ENCODE results near the gene CCDC184. TPM values are rescaled to one million over a fixed set of nuclear protein-coding genes. Genes with fewer than 3 reads are reported as not detected.
"Not testable (repeated sequence)": the region's sequence is repeated elsewhere in the genome, so short reads cannot be mapped to it uniquely, and the experiment has no call there.

The CCDC184 gene
- total RNA-seq, 1 experiment from 2014 or later = 0.13 TPM

DNA sequence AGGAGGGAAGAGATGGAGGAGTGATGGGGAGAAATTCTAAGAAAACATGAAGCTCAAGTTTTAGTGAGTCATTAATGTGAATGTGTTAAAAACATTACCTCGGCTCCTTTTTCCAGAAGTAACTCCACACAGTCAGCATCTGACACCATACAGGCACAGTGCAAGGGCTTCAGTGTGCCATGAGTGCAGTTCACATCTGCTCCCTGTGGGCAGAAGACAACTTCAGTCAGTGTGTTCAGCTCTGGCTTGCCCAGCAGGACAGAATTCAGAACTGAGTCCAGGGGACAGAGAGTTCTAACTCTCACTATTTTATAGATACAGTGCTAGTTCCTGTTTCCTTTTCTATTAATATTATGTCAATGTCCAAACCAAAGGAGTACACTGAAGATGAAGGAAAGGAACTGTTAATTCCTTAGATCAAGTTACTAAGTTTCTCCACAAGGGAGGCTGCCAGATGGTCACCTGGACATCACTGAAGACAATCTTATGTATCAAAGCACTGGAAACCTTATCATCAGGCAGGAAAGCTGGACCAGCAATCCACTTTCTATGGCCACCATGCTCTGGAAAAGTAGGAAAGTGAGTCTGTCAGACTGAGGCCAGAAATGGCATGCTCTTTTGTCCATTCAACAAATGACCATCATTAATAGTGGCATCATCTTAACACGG, 32.2 kb upstream of the CCDC184 start:
- Histone ChIP-seq H3K4me2 (ENCODE audit: insufficient read depth, insufficient read length, low read length) (no peak overlapping the region), H4K5ac (ENCODE audit: insufficient read length, low read depth, low read length) (no peak overlapping the region), H2AFZ (ENCODE audit: low read length) (no peak overlapping the region), H3K56ac (ENCODE audit: insufficient read length, low read depth, low read length) (no peak overlapping the region), H2BK20ac (ENCODE audit: low read depth, low read length, poor library complexity, severe bottlenecking) (no peak overlapping the region), H4K91ac (ENCODE audit: insufficient read length, low read depth, low read length) (no peak overlapping the region), H2BK120ac (ENCODE audit: low read depth, low read length, poor library complexity, severe bottlenecking) (no peak overlapping the region), H3T11ph (ENCODE audit: low read length) (no peak overlapping the region), H3K9me3 (ENCODE audit: control insufficient read depth, low read depth, low read length) (no peaks in the 10 kb centered on the region), H4K8ac (replicated peaks; ENCODE audit: insufficient read length, low read depth, low read length) (no peak overlapping the region), H3K18ac (ENCODE audit: insufficient read length, low read depth, low read length) (no peak overlapping the region), H2BK12ac (ENCODE audit: insufficient read length, low read depth, low read length) (no peak overlapping the region), H3K27me3 (ENCODE audit: insufficient read depth, low read length) (no peaks in the 10 kb centered on the region), H3K14ac (ENCODE audit: insufficient read depth, low read length) (no peak overlapping the region), H3K79me2 (ENCODE audit: insufficient read depth, low read length) (no peaks in the 10 kb centered on the region), H2BK15ac (ENCODE audit: low read depth, low read length) (no peak overlapping the region), H3K23me2 (ENCODE audit: insufficient read length, low read depth, low read length, poor library complexity, severe bottlenecking) (no peaks in the 10 kb centered on the region), H2BK5ac (ENCODE audit: insufficient read length, low read length) (no peak overlapping the region), H3K9ac (ENCODE audit: extremely low read depth, insufficient read length, low read length) (no peak overlapping the region), H2AK5ac (ENCODE audit: insufficient read length, low read length) (no peak overlapping the region), H3K27ac (ENCODE audit: insufficient read length, low read depth, low read length) (no peak overlapping the region), H3K23ac (ENCODE audit: insufficient read length, low read depth, low read length) (no peak overlapping the region), H3K4ac (ENCODE audit: low read depth, low read length) (no peak overlapping the region), H4K20me1 (ENCODE audit: control insufficient read depth, insufficient read depth, insufficient read length) (no peaks in the 10 kb centered on the region), H3K4me1 (ENCODE audit: insufficient read depth, low read length) (no peaks in the 10 kb centered on the region), H3K79me1 (ENCODE audit: insufficient read depth, low read depth, low read length, poor library complexity, severe bottlenecking) (no peaks in the 10 kb centered on the region)
- DNase-seq = no peak
- Mint-ChIP-seq H3K4me3 (no peak overlapping the region), H3K9me3 (no peaks in the 10 kb centered on the region), H3K27me3 (ENCODE audit: low read depth) (no peaks in the 10 kb centered on the region), H3K4me1 (peaks cover 2 to 5% of the 10 kb centered on the region in 2 experiments; a peak in 1 of 4 replicates), H3K36me3 (ENCODE audit: insufficient read depth in 1 of 3, low read depth in 3 of 3) (peaks cover 7 to 23% (median 13%) of the 10 kb centered on the region in 3 experiments; a peak in 6 of 7 replicates), H3K27ac (no peak overlapping the region)
- TF ChIP-seq CTCF (conservative IDR thresholded peaks at IDR 0.05) = no peak
- WGBS (ENCODE audit: extremely low coverage, insufficient read length, low lambda C conversion rate) = no CpG with 5 or more reads among the region's 2 CpGs

DNA sequence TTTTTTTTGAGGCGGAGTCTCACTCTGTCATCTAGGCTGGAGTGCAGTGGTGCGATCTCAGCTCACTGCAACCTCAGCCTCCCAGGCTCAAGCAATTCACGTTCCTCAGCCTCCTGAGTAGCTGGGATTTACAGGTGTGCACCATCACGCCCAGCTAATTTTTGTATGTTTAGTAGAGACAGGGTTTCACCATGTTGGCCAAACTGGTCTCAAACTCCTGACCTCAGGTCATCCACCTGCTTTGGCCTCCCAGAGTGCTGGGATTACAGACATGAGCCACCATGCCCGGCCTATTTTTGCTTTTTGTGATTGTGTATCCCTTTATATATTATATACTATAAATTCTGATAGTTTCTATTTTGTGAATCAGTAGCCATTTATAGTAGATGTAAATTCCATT, 27.7 kb upstream of the CCDC184 start:
- H3K27me3 Mint-ChIP-seq (ENCODE audit: low read depth); H3K56ac ChIP-seq (ENCODE audit: insufficient read length, low read depth, low read length); DNase-seq; H4K91ac ChIP-seq (ENCODE audit: insufficient read length, low read depth, low read length); H3K79me1 ChIP-seq (ENCODE audit: insufficient read depth, low read depth, low read length, poor library complexity, severe bottlenecking); H3K27ac ChIP-seq (ENCODE audit: insufficient read length, low read depth, low read length); H3K4me1 ChIP-seq (ENCODE audit: insufficient read depth, low read length); H2AFZ ChIP-seq (ENCODE audit: low read length); H3K14ac ChIP-seq (ENCODE audit: insufficient read depth, low read length); H3K9me3 ChIP-seq (ENCODE audit: control insufficient read depth, low read depth, low read length); H2BK5ac ChIP-seq (ENCODE audit: insufficient read length, low read length); H3K23me2 ChIP-seq (ENCODE audit: insufficient read length, low read depth, low read length, poor library complexity, severe bottlenecking); H2BK15ac ChIP-seq (ENCODE audit: low read depth, low read length); H3K79me2 ChIP-seq (ENCODE audit: insufficient read depth, low read length); H4K20me1 ChIP-seq (ENCODE audit: control insufficient read depth, insufficient read depth, insufficient read length); H3K18ac ChIP-seq (ENCODE audit: insufficient read length, low read depth, low read length); H4K8ac ChIP-seq (replicated peaks; ENCODE audit: insufficient read length, low read depth, low read length); H3K4me3 Mint-ChIP-seq; H3K27me3 ChIP-seq (ENCODE audit: insufficient read depth, low read length); H3K27ac Mint-ChIP-seq; H3K23ac ChIP-seq (ENCODE audit: insufficient read length, low read depth, low read length); H3K4me2 ChIP-seq (ENCODE audit: insufficient read depth, insufficient read length, low read length); H2BK120ac ChIP-seq (ENCODE audit: low read depth, low read length, poor library complexity, severe bottlenecking); H3K9ac ChIP-seq (ENCODE audit: extremely low read depth, insufficient read length, low read length); H2AK5ac ChIP-seq (ENCODE audit: insufficient read length, low read length); H2BK20ac ChIP-seq (ENCODE audit: low read depth, low read length, poor library complexity, severe bottlenecking); H4K5ac ChIP-seq (ENCODE audit: insufficient read length, low read depth, low read length); H3K36me3 Mint-ChIP-seq (ENCODE audit: insufficient read depth in 1 of 3, low read depth in 3 of 3); H3K4ac ChIP-seq (ENCODE audit: low read depth, low read length); H3K9me3 Mint-ChIP-seq; H2BK12ac ChIP-seq (ENCODE audit: insufficient read length, low read depth, low read length); H3T11ph ChIP-seq (ENCODE audit: low read length): not testable (repeated sequence)
- peaks cover 10 to 15% of the 10 kb centered on the region in 2 experiments for H3K4me1 Mint-ChIP-seq
- WGBS (ENCODE audit: extremely low coverage, insufficient read length, low lambda C conversion rate) = no CpG with 5 or more reads among the region's 5 CpGs

All from H9 (cell line).